ENCODE results near the gene CWF19L2. TPM values are rescaled to one million over a fixed set of nuclear protein-coding genes. Genes with fewer than 3 reads are reported as not detected.

The CWF19L2 gene
- 10 to 100 TPM in 1 of 2 donors, 1 to 10 TPM in 1; 7.2 to 10.7 TPM for total RNA-seq

GRCh38 chr11:107457558-107458271 lies at the start of gene CWF19L2:
Gene CWF19L2 (minus strand): TSS chr11:107457825. CDS start chr11:107457816, 9 bp downstream.

Other genes with a start within 250 kb of the CWF19L2 start
- 1 to 10 TPM; 4.1 to 6.3 TPM for gene ALKBH8, start 107.9 kb upstream of the CWF19L2 start, total RNA-seq
- gene ELMOD1, start 133.3 kb upstream of the CWF19L2 start, total RNA-seq: not detected

Measured in melanocyte of skin (primary cell).